ENCODE results near the gene ADM.

Gene ADM

DNA sequence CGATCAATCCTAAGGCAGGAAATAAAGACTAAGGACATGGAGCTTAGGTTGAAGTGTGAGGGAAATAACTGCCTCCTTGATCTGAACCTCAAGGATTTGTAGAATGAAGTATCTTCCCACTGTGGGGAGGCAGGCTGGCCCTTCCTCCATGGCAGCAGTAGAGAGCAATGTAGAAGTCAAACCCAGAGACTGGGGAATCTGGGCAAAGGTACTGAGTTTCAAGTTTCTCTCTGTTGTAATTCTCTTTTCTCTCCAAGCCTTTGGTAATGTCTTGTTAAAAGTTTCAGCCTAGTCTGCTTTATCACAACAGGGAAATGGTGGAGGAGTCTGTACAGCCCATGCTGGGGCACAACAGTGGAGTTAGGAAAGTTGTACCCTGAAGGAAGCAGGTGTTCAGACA, 49.5 kb downstream of the ADM start:
- H3K27ac ChIP-seq: peak overlapping the region in 2 of 21 experiments; percentile 14 to 17
- no peak overlapping the region for H3K4me3 ChIP-seq

- peak overlapping the region in 1 of 21 experiments; percentile 17 for H3K27ac ChIP-seq
Measured at GRCh38 chr11:10355257-10355661, 50.4 kb downstream of the ADM start.

GRCh38 chr11:10356161-10356560, 51.3 kb downstream of the ADM start:
- H3K4me3 ChIP-seq: no peak overlapping the region
- no peak overlapping the region for H3K27ac ChIP-seq

More at GRCh38 chr11:10355257-10355661, 50.4 kb downstream of the ADM start:
- H3K4me3 ChIP-seq: no peak overlapping the region
